Sigmoid colon (tissue), 7 donors: ENCODE data around the gene UGT3A1. TPM values are rescaled to one million over a fixed set of nuclear protein-coding genes. Genes with fewer than 3 reads are reported as not detected.
"Not testable (repeated sequence)": the region's sequence is repeated elsewhere in the genome, so short reads cannot be mapped to it uniquely, and the experiment has no call there.

Source experiments
- DNase-seq: peaks from one replicate; pipeline ENCODE4 v3.0.0-alpha.2; 2019
- H3K27ac ChIP-seq, 4 donors: fragments of 200-600 bp; sonication (generic); one replicate each; pipeline ENCODE4 v1.5.1; 2016 to 2019; ENCODE audit warnings: mild to moderate bottlenecking in 1 of 4
- H3K27me3 ChIP-seq, 3 donors: fragments of 200-600 bp; sonication (generic); one replicate each; pipeline ENCODE4 v1.5.1; 2019; ENCODE audit warnings: mild to moderate bottlenecking in 1 of 3
- H3K36me3 ChIP-seq, 4 donors: fragments of 200-600 bp; sonication (generic); one replicate each; pipeline ENCODE4 v1.5.1; 2016 to 2019
- H3K4me1 ChIP-seq, 4 donors: fragments of 200-600 bp; sonication (generic); one replicate each; pipeline ENCODE4 v1.5.1; 2017 to 2019
- H3K4me3 ChIP-seq, 4 donors: fragments of 200-600 bp; sonication (generic); one replicate each; pipeline ENCODE4 v1.5.1; 2017 to 2019; ENCODE audit warnings: mild to moderate bottlenecking in 2 of 4, moderate library complexity in 1 of 4
- H3K9me3 ChIP-seq, 4 donors: fragments of 200-600 bp in 3 of 4; sonication (generic) in 3 of 4; one replicate each; pipeline versions ENCODE4 v1.5.1 to v1.6.1; 2013 to 2019
- CTCF ChIP-seq, 4 experiments: fragments of 450-650 bp in 3 of 4; fragments of 200-600 bp in 1 of 4; IDR thresholded peaks; one replicate each; pipeline ENCODE4 v1.5.1; 2016 to 2019; ENCODE audit warnings: antibody characterized with exemption in 4 of 4, mild to moderate bottlenecking in 3 of 4, moderate library complexity in 2 of 4
- EP300 ChIP-seq, 4 donors: sonication (generic); formaldehyde crosslinking; IDR thresholded peaks; one replicate each; pipeline ENCODE4 v1.6.1; 2017; ENCODE audit warnings: antibody characterized with exemption in 4 of 4
- POLR2A ChIP-seq, 2 donors: fragments of 450-650 bp; IDR thresholded peaks; one replicate each; pipeline ENCODE4 v1.6.1; 2016; ENCODE audit warnings: antibody characterized with exemption in 2 of 2, mild to moderate bottlenecking in 2 of 2, moderate library complexity in 2 of 2
- POLR2AphosphoS5 ChIP-seq, 4 donors: sonication (generic); formaldehyde crosslinking; IDR thresholded peaks; one replicate each; pipeline ENCODE4 v1.6.1; 2017; ENCODE audit warnings: antibody characterized with exemption in 4 of 4
- WGBS, 2 donors: extraction: QIAGEN DNeasy Blood & Tissue Kit; methylation state at CpG; one replicate each; pipeline ENCODE4 v1.1.7; 2013; 5-methylcytosine and 5-hydroxymethylcytosine counted together
- intact Hi-C: fragments of 100-400 bp; cut with DNase I; formaldehyde crosslinking; loops from one replicate; pipeline ENCODE4 v1.15.1; 2023
- polyA plus RNA-seq, 3 donors: library from polyadenylated mRNA; stranded (reverse); fragments of 200-250 nt; gene quantifications; one replicate each; pipeline ENCODE4 v1.2.3, GENCODE V29; 2013
- total RNA-seq, 4 donors: library from RNA; depleted of rRNA; stranded (reverse); fragments of >200 nt; gene quantifications; one replicate each; pipeline ENCODE4 v1.1.0, GENCODE V29; 2016
- donor health status: healthy with polysubstance abuse.
- donor health status: Bipolar disorder and iron deficiency.
- donor health status: healthy.

The UGT3A1 gene
- total and polyA plus RNA-seq, 7 donors: not detected

GRCh38 chr5:36026706-36027465, 35.7 kb upstream of the UGT3A1 start:
- WGBS, 2 donors: 75 to 80% methylated on average over 6 of the region's 6 CpGs
- no peaks in the 10 kb centered on the region for H3K36me3 ChIP-seq
- no peak overlapping the region for H3K4me3 ChIP-seq
- H3K9me3 ChIP-seq: peaks cover 0 to 2% (median 0%) of the 10 kb centered on the region in 4 donors
- H3K27ac ChIP-seq: no peak overlapping the region
- H3K27me3 ChIP-seq: no peaks in the 10 kb centered on the region
- TF ChIP-seq POLR2AphosphoS5 (IDR thresholded peaks at IDR 0.05): no peak
- no peak for TF ChIP-seq POLR2A (IDR thresholded peaks at IDR 0.05)
- TF ChIP-seq CTCF (IDR thresholded peaks at IDR 0.05): no peak
- no peak for TF ChIP-seq EP300 (IDR thresholded peaks at IDR 0.05)
- intact Hi-C loops: no loop called here
- DNase-seq: no peak
- H3K4me1 ChIP-seq: no peaks in the 10 kb centered on the region

- H3K4me3 ChIP-seq, H3K27ac ChIP-seq, H3K4me1 ChIP-seq, H3K27me3 ChIP-seq, intact Hi-C loops, H3K36me3 ChIP-seq, H3K9me3 ChIP-seq, DNase-seq: not testable (repeated sequence)
- 76 to 80% methylated on average over 6 of the region's 6 CpGs for WGBS, 2 donors
Measured at GRCh38 chr5:36022246-36022645, 31.1 kb upstream of the UGT3A1 start.

- peaks cover 3 to 11% (median 10%) of the 10 kb centered on the region in 4 donors for H3K9me3 ChIP-seq
- DNase-seq, H3K27ac ChIP-seq, H3K4me3 ChIP-seq, H3K36me3 ChIP-seq, H3K4me1 ChIP-seq, intact Hi-C loops, H3K27me3 ChIP-seq: not testable (repeated sequence)
- 89 to 96% methylated on average over 5 of the region's 5 CpGs for WGBS, 2 donors
Measured at GRCh38 chr5:36019584-36019983, 28.4 kb upstream of the UGT3A1 start.

- Histone ChIP-seq H3K4me3 (no peak overlapping the region), H3K9me3 (peaks cover 3 to 10% (median 9%) of the 10 kb centered on the region in 4 donors), H3K36me3 (no peaks in the 10 kb centered on the region), H3K27ac (no peak overlapping the region), H3K4me1 (no peaks in the 10 kb centered on the region), H3K27me3 (no peaks in the 10 kb centered on the region)
- 20 to 57% methylated on average over 5 of the region's 5 CpGs for WGBS, 2 donors
- no peak for TF ChIP-seq POLR2AphosphoS5 (IDR thresholded peaks at IDR 0.05)
- TF ChIP-seq POLR2A (IDR thresholded peaks at IDR 0.05): no peak
- TF ChIP-seq EP300 (IDR thresholded peaks at IDR 0.05): no peak
- TF ChIP-seq CTCF (IDR thresholded peaks at IDR 0.05): no peak
- DNase-seq: no peak
- intact Hi-C loops: no loop called here
Measured at GRCh38 chr5:36017622-36018021, 26.4 kb upstream of the UGT3A1 start.

- DNase-seq: no peak
- Histone ChIP-seq H3K27ac (no peak overlapping the region), H3K4me3 (no peak overlapping the region), H3K4me1 (no peaks in the 10 kb centered on the region), H3K36me3 (no peaks in the 10 kb centered on the region), H3K27me3 (no peaks in the 10 kb centered on the region), H3K9me3 (peaks cover 3 to 10% (median 9%) of the 10 kb centered on the region in 4 donors)
- TF ChIP-seq CTCF (IDR thresholded peaks at IDR 0.05) (no peak), EP300 (IDR thresholded peaks at IDR 0.05) (no peak), POLR2A (IDR thresholded peaks at IDR 0.05) (no peak), POLR2AphosphoS5 (IDR thresholded peaks at IDR 0.05) (no peak)
- WGBS, 2 donors: 26 to 73% methylated on average over 1 of the region's 1 CpG
- intact Hi-C loops: no loop called here
Measured at GRCh38 chr5:36017004-36017403, 25.8 kb upstream of the UGT3A1 start.

GRCh38 chr5:36013182-36013581, 22.0 kb upstream of the UGT3A1 start:
- H3K36me3 ChIP-seq: no peaks in the 10 kb centered on the region
- TF ChIP-seq EP300 (IDR thresholded peaks at IDR 0.05) (no peak), POLR2AphosphoS5 (IDR thresholded peaks at IDR 0.05) (no peak), CTCF (IDR thresholded peaks at IDR 0.05) (no peak), POLR2A (IDR thresholded peaks at IDR 0.05) (no peak)
- no peak for DNase-seq
- H3K4me3 ChIP-seq: no peak overlapping the region
- WGBS, 2 donors: 89 to 94% methylated on average over 2 of the region's 2 CpGs
- H3K4me1 ChIP-seq: no peaks in the 10 kb centered on the region
- H3K27ac ChIP-seq: no peak overlapping the region
- peaks cover 3 to 10% (median 9%) of the 10 kb centered on the region in 4 donors for H3K9me3 ChIP-seq
- intact Hi-C loops: no loop called here
- no peaks in the 10 kb centered on the region for H3K27me3 ChIP-seq
